ENCODE data around the gene GPD2. TPM values are rescaled to one million over a fixed set of nuclear protein-coding genes. Genes with fewer than 3 reads are reported as not detected.

GPD2 gene
- total and polyA plus RNA-seq, 2 donors from 2014 or later, result 6.2 to 32.3 TPM

- H3K27me3 ChIP-seq (ENCODE audit: control insufficient read depth, insufficient read depth, low read length), result no peaks in the 10 kb centered on the region
- H3K4me3 ChIP-seq (ENCODE audit: low read length in 3 of 3), result no peak overlapping the region
- H3K9me3 ChIP-seq (ENCODE audit: control insufficient read depth in 2 of 3, insufficient read depth in 1 of 3, low read length in 3 of 3), result no peaks in the 10 kb centered on the region
- TF ChIP-seq, protein P1, sequence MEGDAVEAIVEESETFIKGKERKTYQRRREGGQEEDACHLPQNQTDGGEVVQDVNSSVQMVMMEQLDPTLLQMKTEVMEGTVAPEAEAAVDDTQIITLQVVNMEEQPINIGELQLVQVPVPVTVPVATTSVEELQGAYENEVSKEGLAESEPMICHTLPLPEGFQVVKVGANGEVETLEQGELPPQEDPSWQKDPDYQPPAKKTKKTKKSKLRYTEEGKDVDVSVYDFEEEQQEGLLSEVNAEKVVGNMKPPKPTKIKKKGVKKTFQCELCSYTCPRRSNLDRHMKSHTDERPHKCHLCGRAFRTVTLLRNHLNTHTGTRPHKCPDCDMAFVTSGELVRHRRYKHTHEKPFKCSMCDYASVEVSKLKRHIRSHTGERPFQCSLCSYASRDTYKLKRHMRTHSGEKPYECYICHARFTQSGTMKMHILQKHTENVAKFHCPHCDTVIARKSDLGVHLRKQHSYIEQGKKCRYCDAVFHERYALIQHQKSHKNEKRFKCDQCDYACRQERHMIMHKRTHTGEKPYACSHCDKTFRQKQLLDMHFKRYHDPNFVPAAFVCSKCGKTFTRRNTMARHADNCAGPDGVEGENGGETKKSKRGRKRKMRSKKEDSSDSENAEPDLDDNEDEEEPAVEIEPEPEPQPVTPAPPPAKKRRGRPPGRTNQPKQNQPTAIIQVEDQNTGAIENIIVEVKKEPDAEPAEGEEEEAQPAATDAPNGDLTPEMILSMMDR (IDR thresholded peaks at IDR 0.05; ENCODE audit: borderline replicate concordance, extremely low read depth, insufficient read depth), result no peak
- no peaks in the 10 kb centered on the region for H3K36me3 ChIP-seq (ENCODE audit: control insufficient read depth in 2 of 3, insufficient read depth in 3 of 3, low read length in 3 of 3)
- DNase-seq (no peak), FAIRE-seq (no peak)
- intact Hi-C loops (cut with DNase I), result no loop called here
- no peak overlapping the region for H3K27ac ChIP-seq (ENCODE audit: low read depth in 2 of 2, low read length in 2 of 2)
- H3K9ac ChIP-seq (ENCODE audit: low read length in 3 of 3), result no peak overlapping the region
- no peaks in the 10 kb centered on the region for H3K4me1 ChIP-seq (ENCODE audit: control insufficient read depth in 2 of 3, insufficient read depth in 2 of 3, low read depth in 1 of 3, low read length in 3 of 3)
These were observed 103.1 kb downstream of the GPD2 start for GRCh38 chr2:156539086-156539860.

DNA sequence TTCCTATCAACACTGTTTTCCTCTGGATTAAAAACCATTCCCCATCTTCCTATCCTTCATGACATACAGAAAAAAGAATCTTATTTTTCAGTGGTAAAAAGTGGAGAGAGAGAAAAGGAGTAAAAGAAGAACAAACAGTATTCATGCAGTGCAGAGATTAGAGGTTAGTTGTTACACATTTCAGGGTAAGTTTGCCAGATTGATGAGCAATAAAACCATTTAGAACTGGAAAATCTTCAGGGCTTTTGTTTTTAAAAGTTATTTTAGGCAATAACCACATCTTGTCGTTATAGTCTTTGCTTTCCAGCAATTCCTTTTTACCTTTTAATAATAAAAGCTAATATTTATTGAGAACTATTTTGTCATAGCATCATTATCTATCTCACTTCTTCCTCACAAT lies 104.5 kb downstream of the GPD2 start:
- Histone ChIP-seq H3K27me3 (ENCODE audit: control insufficient read depth, insufficient read depth, low read length) (no peaks in the 10 kb centered on the region), H3K9me3 (ENCODE audit: control insufficient read depth in 2 of 3, insufficient read depth in 1 of 3, low read length in 3 of 3) (no peaks in the 10 kb centered on the region), H3K4me1 (ENCODE audit: control insufficient read depth in 2 of 3, insufficient read depth in 2 of 3, low read depth in 1 of 3, low read length in 3 of 3) (no peaks in the 10 kb centered on the region), H3K9ac (ENCODE audit: low read length in 3 of 3) (no peak overlapping the region), H3K36me3 (ENCODE audit: control insufficient read depth in 2 of 3, insufficient read depth in 3 of 3, low read length in 3 of 3) (no peaks in the 10 kb centered on the region), H3K27ac (ENCODE audit: low read depth in 2 of 2, low read length in 2 of 2) (no peak overlapping the region), H3K4me3 (ENCODE audit: low read length in 3 of 3) (no peak overlapping the region)
- intact Hi-C loops (cut with DNase I), result no loop called here
- DNase-seq (no peak), FAIRE-seq (no peak)
- TF ChIP-seq, protein P1 (IDR thresholded peaks at IDR 0.05; ENCODE audit: borderline replicate concordance, extremely low read depth, insufficient read depth), result no peak

GRCh38 chr2:156541229-156541628 lies 105.0 kb downstream of the GPD2 start:
- H3K27ac ChIP-seq (ENCODE audit: low read depth in 2 of 2, low read length in 2 of 2), result no peak overlapping the region
- H3K4me3 ChIP-seq (ENCODE audit: low read length in 3 of 3), result no peak overlapping the region
- DNase-seq (no peak), FAIRE-seq (no peak)
- no peaks in the 10 kb centered on the region for H3K9me3 ChIP-seq (ENCODE audit: control insufficient read depth in 2 of 3, insufficient read depth in 1 of 3, low read length in 3 of 3)
- H3K36me3 ChIP-seq (ENCODE audit: control insufficient read depth in 2 of 3, insufficient read depth in 3 of 3, low read length in 3 of 3), result no peaks in the 10 kb centered on the region
- no peak overlapping the region for H3K9ac ChIP-seq (ENCODE audit: low read length in 3 of 3)
- no peaks in the 10 kb centered on the region for H3K4me1 ChIP-seq (ENCODE audit: control insufficient read depth in 2 of 3, insufficient read depth in 2 of 3, low read depth in 1 of 3, low read length in 3 of 3)
- TF ChIP-seq, protein P1 (IDR thresholded peaks at IDR 0.05; ENCODE audit: borderline replicate concordance, extremely low read depth, insufficient read depth), result no peak
- intact Hi-C loops (cut with DNase I), result no loop called here
- H3K27me3 ChIP-seq (ENCODE audit: control insufficient read depth, insufficient read depth, low read length), result no peaks in the 10 kb centered on the region

Data from kidney (tissue), 14 donors.